Keratinocyte (primary cell): ENCODE data around the gene RASGRP3.

Experiments
- CTCF ChIP-seq, 3 experiments: IDR thresholded peaks in 1 of 3; conservative IDR thresholded peaks in 1 of 3; optimal IDR thresholded peaks in 1 of 3; 2 replicates in 2 of 3; 3 replicates in 1 of 3; pipeline versions ENCODE3 to v1.5.1; 2011; ENCODE audit warnings: low read length in 3 of 3, mild to moderate bottlenecking in 3 of 3, moderate library complexity in 2 of 3, control low read depth in 1 of 3, inconsistent platforms in 1 of 3; ENCODE audit not compliant: insufficient read depth in 2 of 3; ENCODE audit errors: extremely low read depth in 1 of 3
- EZH2 ChIP-seq: IDR thresholded peaks from one replicate; pipeline ENCODE4 v1.6.1; 2012; ENCODE audit warnings: inconsistent platforms, mild to moderate bottlenecking, low read length, moderate library complexity

DNA sequence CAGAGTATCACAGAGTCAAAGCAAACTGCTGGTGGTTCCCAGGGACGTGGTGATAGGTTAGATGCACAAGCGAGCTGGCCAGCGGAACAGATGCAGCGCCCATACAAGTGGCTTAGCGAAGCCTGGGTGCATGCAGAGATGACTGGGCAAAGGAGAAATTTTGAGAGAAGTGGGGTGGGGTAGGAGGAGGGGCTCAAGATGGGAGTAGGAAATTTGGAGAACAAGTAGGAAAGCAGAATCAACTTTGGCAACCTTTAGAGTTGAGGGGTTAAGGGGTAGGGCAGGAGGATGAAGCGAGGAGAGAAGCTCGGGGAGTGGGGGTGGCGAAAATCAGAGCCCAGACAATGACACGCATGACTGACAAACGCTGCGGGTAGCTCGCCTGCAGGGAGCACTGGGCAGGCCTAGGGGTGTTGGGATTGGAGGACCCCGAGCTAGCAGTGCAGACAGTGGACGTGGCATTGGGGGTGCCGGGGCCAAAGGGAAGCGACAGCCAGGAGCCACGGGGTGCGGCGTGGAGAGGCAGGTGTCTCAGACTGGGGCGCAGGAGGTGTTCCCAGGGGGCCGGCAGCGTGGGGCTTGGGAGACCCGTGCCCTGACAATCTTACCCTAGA lies 122.2 kb downstream of the RASGRP3 start:
- no peak for TF ChIP-seq CTCF (optimal IDR thresholded peaks at IDR 0.05 in 1 of 3, IDR thresholded peaks at IDR 0.05 in 1 of 3, conservative IDR thresholded peaks at IDR 0.05 in 1 of 3; ENCODE audit: extremely low read depth in 1 of 3, insufficient read depth in 2 of 3, low read length in 3 of 3)
- no peak for TF ChIP-seq EZH2
